Caco-2 (cell line): ENCODE measurements around the gene TBC1D8. TPM values are rescaled to one million over a fixed set of nuclear protein-coding genes. Genes with fewer than 3 reads are reported as not detected.
A peak's percentile ranks its signal among the peaks of the same experiment; 100 is the strongest.

Experiments
- BruUV-seq: library from RNA; stranded (reverse); fragments of 400-500 nt; replicated peaks from 2 replicates; lab custom pipeline; 2021; lab: Mats Ljungman, UMichigan
- CTCF ChIA-PET: fragments of 300-600 bp; sonication (Branson Sonifier 250); formaldehyde crosslinking; loops from one replicate; lab custom pipeline; 2022; ENCODE audit warnings: antibody characterized with exemption; lab: Charles Lee
- POLR2A ChIA-PET: fragments of 300-600 bp; sonication (Branson Sonifier 250); formaldehyde crosslinking; loops from one replicate; lab custom pipeline; 2022; ENCODE audit warnings: antibody characterized with exemption; lab: Charles Lee
- DNase-seq, 2 experiments: peaks; one replicate each; pipeline versions ENCODE4 v3.0.0 to v3.0.0-alpha.2; 2020 to 2022
- H3K27me3 ChIP-seq: replicated peaks from 2 replicates; pipeline ENCODE4 v1.6.0; 2011; ENCODE audit warnings: low read length; ENCODE audit not compliant: control insufficient read depth, insufficient read depth
- H3K36me3 ChIP-seq: 2 replicates; pipeline ENCODE4 v1.5.1; 2011; ENCODE audit warnings: low read length; ENCODE audit not compliant: control insufficient read depth, insufficient read depth
- H3K4me1 ChIP-seq: fragments of 250-450 bp; sonication (Bioruptor Pico); 2 replicates; pipeline ENCODE4 v1.5.1; 2020; ENCODE audit warnings: mild to moderate bottlenecking
- H3K4me3 ChIP-seq: 2 replicates; pipeline ENCODE4 v1.5.1; 2011; ENCODE audit warnings: low read depth, mild to moderate bottlenecking, control low read depth, low read length
- H3K9me3 ChIP-seq: fragments of 250-450 bp; sonication (Bioruptor Pico); 2 replicates; pipeline ENCODE4 v1.5.1; 2020; ENCODE audit warnings: mild to moderate bottlenecking, moderate library complexity
- H3K27ac Mint-ChIP-seq: one replicate; pipeline ENCODE4 v1.8.0; 2022; ENCODE audit warnings: mixed read lengths; ENCODE audit not compliant: unreplicated experiment
- H3K27me3 Mint-ChIP-seq: one replicate; pipeline ENCODE4 v1.8.0; 2022; ENCODE audit warnings: mixed read lengths; ENCODE audit not compliant: insufficient read depth, unreplicated experiment
- H3K36me3 Mint-ChIP-seq: one replicate; pipeline ENCODE4 v1.8.0; 2022; ENCODE audit warnings: mild to moderate bottlenecking, mixed read lengths; ENCODE audit not compliant: insufficient read depth, unreplicated experiment
- H3K4me1 Mint-ChIP-seq: one replicate; pipeline ENCODE4 v1.8.0; 2022; ENCODE audit warnings: low read depth, mixed read lengths; ENCODE audit not compliant: unreplicated experiment
- H3K4me3 Mint-ChIP-seq: one replicate; pipeline ENCODE4 v1.8.0; 2022; ENCODE audit warnings: mild to moderate bottlenecking, moderate library complexity, mixed read lengths; ENCODE audit not compliant: unreplicated experiment
- H3K9me3 Mint-ChIP-seq: one replicate; pipeline ENCODE4 v1.8.0; 2022; ENCODE audit warnings: mixed read lengths; ENCODE audit not compliant: unreplicated experiment
- CTCF ChIP-seq, 2 experiments: fragments of 200-600 bp in 1 of 2; IDR thresholded peaks; 1 replicate in 1 of 2; 2 replicates in 1 of 2; pipeline versions ENCODE4 v1.5.1 to v1.8.0; 2011 to 2022; ENCODE audit warnings: antibody characterized with exemption in 1 of 2, control low read depth in 1 of 2, inconsistent platforms in 1 of 2, low read depth in 1 of 2, low read length in 1 of 2, mild to moderate bottlenecking in 1 of 2, moderate library complexity in 1 of 2; ENCODE audit not compliant: insufficient read depth in 1 of 2, severe bottlenecking in 1 of 2, unreplicated experiment in 1 of 2
- intact Hi-C: fragments of 100-400 bp; cut with micrococcal nuclease; formaldehyde crosslinking; loops from one replicate; pipeline ENCODE4 v1.10.0; 2022; ENCODE audit not compliant: unreplicated experiment
- total RNA-seq: library from RNA; stranded (reverse); gene quantifications from 2 replicates; pipeline ENCODE4 v1.2.3, GENCODE V29; 2022

Gene TBC1D8
- total RNA-seq, 1 experiment from 2014 or later: 29.5 TPM

DNA sequence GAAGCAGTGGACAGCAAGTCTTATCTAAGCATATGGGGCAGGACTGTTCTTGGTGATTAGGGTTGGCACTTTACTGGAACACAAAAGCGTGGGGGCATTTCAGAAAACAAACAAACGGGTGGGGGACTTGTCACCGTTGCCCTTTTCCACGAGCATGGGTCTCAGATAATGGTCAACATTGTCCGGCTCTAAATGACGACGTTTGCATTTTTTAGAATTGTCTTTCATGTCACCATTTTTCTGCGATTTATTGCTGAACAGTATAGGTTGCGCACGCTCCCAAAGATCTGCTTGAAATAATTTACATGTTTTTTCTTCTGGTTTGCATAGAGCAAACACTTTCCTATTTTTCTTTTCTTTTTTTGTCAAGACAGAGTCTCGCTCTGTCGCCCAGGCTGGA, 46.6 kb upstream of the TBC1D8 start:
- H3K27me3 ChIP-seq: no peaks in the 10 kb centered on the region
- Mint-ChIP-seq H3K27me3 (no peaks in the 10 kb centered on the region), H3K36me3 (no peaks in the 10 kb centered on the region), H3K27ac (no peak overlapping the region), H3K9me3 (no peaks in the 10 kb centered on the region), H3K4me3 (no peak overlapping the region), H3K4me1 (no peaks in the 10 kb centered on the region)
- intact Hi-C loops: loop anchor here (2.0 kb wide), 1 partner anchor 21 kb away; no protein-coding TSS in a partner anchor
- DNase-seq: no peak
- H3K36me3 ChIP-seq: no peaks in the 10 kb centered on the region
- H3K4me1 ChIP-seq: no peaks in the 10 kb centered on the region
- no peaks in the 10 kb centered on the region for H3K9me3 ChIP-seq
- BruUV-seq: no TSS peak
- CTCF ChIA-PET: interaction anchor here (0.6 to 0.8 kb wide), 2 partner anchors 8 to 55 kb away, joined by 4 to 7 read pairs; partner anchors contain the start of gene CNOT11
- H3K4me3 ChIP-seq: no peak overlapping the region
- POLR2A ChIA-PET: no interaction called here
- no peak for TF ChIP-seq CTCF (IDR thresholded peaks at IDR 0.05; ENCODE audit: insufficient read depth in 1 of 2, low read depth in 1 of 2, low read length in 1 of 2, severe bottlenecking in 1 of 2, unreplicated experiment in 1 of 2)

DNA sequence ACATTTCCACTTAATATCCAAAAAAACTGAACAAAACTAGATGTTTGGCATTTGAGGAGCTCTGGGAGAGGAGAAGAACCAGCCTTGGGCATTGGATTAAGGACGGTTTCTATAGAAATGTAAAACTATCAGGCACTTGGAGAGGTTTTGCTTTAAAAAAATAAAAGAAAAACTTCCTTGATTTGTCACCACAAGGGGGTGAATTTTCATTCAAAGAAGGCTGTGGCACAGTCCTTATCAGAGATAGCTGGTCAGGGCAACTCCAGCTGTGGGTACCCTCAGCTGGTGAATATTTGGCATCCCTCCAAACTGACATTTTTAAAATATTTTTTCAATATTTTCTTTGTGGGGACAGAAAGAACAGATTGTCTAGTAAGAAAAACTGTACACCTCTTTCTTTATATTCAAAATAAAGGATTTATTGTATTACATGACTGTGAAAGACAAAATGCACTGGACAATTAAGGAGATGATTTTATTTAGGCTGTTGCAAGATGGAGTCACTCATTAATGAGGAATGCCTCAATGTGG, 46.1 kb upstream of the TBC1D8 start:
- no peak overlapping the region for H3K4me3 ChIP-seq
- Mint-ChIP-seq H3K4me3 (no peak overlapping the region), H3K27me3 (no peaks in the 10 kb centered on the region), H3K9me3 (no peaks in the 10 kb centered on the region), H3K27ac (no peak overlapping the region), H3K36me3 (no peaks in the 10 kb centered on the region), H3K4me1 (no peaks in the 10 kb centered on the region)
- intact Hi-C loops: loop anchor here (2.0 kb wide), 1 partner anchor 20 kb away; no protein-coding TSS in a partner anchor
- H3K36me3 ChIP-seq: no peaks in the 10 kb centered on the region
- H3K4me1 ChIP-seq: no peaks in the 10 kb centered on the region
- ChIA-PET CTCF (interaction anchor here (0.6 to 1.5 kb wide), 4 partner anchors 8 to 55 kb away, joined by 3 to 7 read pairs (median 4); partner anchors contain the start of gene CNOT11), POLR2A (no interaction called here)
- no peaks in the 10 kb centered on the region for H3K27me3 ChIP-seq
- no peaks in the 10 kb centered on the region for H3K9me3 ChIP-seq
- no peak for DNase-seq
- TF ChIP-seq CTCF (IDR thresholded peaks at IDR 0.05; ENCODE audit: insufficient read depth in 1 of 2, low read depth in 1 of 2, low read length in 1 of 2, severe bottlenecking in 1 of 2, unreplicated experiment in 1 of 2): peak; percentile 7 to 28
- BruUV-seq: no TSS peak

DNA sequence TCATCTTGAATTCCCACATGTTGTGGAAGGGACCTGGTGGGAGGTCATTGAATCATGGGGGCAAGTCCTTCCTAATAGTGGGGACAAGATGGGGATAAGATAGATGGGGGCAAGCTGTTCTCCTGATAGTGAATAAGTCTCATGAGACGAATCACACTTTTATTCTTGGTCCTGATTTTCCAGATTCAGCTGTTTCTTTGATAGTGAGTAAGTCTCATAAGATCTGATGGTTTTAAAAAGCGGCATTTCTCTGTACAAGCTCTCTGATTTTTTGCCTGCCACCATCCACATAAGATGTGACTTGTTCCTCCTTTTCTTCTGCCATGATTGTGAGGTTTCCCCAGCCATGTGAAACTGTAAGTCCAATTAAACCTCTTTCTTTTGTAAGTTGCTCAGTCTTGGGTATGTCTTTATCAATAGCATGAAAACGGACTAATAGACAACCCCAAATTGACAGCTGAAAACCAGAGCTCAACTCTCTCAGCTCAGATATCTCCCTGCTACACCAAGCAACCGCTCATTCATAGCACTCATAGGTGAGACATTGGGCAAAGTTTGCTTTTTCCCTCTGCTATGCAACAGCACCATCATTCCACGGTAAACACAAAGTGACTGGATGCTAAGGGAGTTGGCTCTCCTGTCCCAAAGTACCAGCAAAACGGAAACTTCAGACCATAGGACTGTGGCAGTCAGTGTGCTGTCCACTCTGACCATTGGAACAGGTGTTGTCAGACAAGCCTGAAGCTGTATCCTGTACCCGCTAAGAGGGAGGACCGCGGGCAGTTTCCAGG, 44.9 kb upstream of the TBC1D8 start:
- ChIA-PET POLR2A (no interaction called here), CTCF (interaction anchor here (0.6 to 1.5 kb wide), 3 partner anchors 11 to 159 kb away, joined by 3 to 4 read pairs (median 3); no protein-coding TSS in a partner anchor)
- Mint-ChIP-seq H3K27ac (no peak overlapping the region), H3K4me3 (no peak overlapping the region), H3K9me3 (no peaks in the 10 kb centered on the region), H3K36me3 (no peaks in the 10 kb centered on the region), H3K27me3 (no peaks in the 10 kb centered on the region), H3K4me1 (peaks cover 2% of the 10 kb centered on the region)
- Histone ChIP-seq H3K36me3 (no peaks in the 10 kb centered on the region), H3K4me1 (no peaks in the 10 kb centered on the region), H3K9me3 (no peaks in the 10 kb centered on the region), H3K27me3 (no peaks in the 10 kb centered on the region), H3K4me3 (no peak overlapping the region)
- DNase-seq: no peak
- peak in 1 of 2 experiments; percentile 29 for TF ChIP-seq CTCF (IDR thresholded peaks at IDR 0.05; ENCODE audit: insufficient read depth in 1 of 2, low read depth in 1 of 2, low read length in 1 of 2, severe bottlenecking in 1 of 2, unreplicated experiment in 1 of 2)
- BruUV-seq: no TSS peak
- intact Hi-C loops: loop anchor here (2.0 kb wide), 1 partner anchor 19 kb away; no protein-coding TSS in a partner anchor
